WTC11 (cell line): ENCODE data around the gene PCBP1. TPM values are rescaled to one million over a fixed set of nuclear protein-coding genes. Genes with fewer than 3 reads are reported as not detected.

Experiments
- ATAC-seq: fragments of 200-7000 bp; cut with Tn5 transposase; 2 replicates; pipeline ENCODE4 v1.10.0; 2021; ENCODE audit warnings: mild to moderate bottlenecking, moderate library complexity
- CTCF ChIA-PET: fragments of 300-600 bp; sonication (Branson Sonifier 250); formaldehyde crosslinking; loops from one replicate; lab custom pipeline; 2021; ENCODE audit warnings: antibody characterized with exemption; lab: Charles Lee
- POLR2A ChIA-PET: fragments of 350-600 bp; sonication (Branson Sonifier 250); formaldehyde crosslinking; loops from one replicate; lab custom pipeline; 2021; ENCODE audit warnings: antibody characterized with exemption; lab: Charles Lee
- DNase-seq: peaks from one replicate; pipeline ENCODE4 v3.0.0; 2021; ENCODE audit warnings: low spot score
- H3K27ac Mint-ChIP-seq: 2 replicates; pipeline ENCODE4 v1.8.0; 2021; ENCODE audit warnings: mixed read lengths
- H3K27me3 Mint-ChIP-seq: 2 replicates; pipeline ENCODE4 v1.8.0; 2021; ENCODE audit warnings: low read depth, mild to moderate bottlenecking, moderate library complexity, mixed read lengths
- H3K36me3 Mint-ChIP-seq: 2 replicates; pipeline ENCODE4 v1.8.0; 2021; ENCODE audit warnings: mixed read lengths
- H3K4me1 Mint-ChIP-seq: 2 replicates; pipeline ENCODE4 v1.8.0; 2022; ENCODE audit warnings: mixed read lengths
- H3K4me3 Mint-ChIP-seq: 2 replicates; pipeline ENCODE4 v1.8.0; 2021; ENCODE audit warnings: mild to moderate bottlenecking, moderate library complexity, mixed read lengths
- H3K9me3 Mint-ChIP-seq: 2 replicates; pipeline ENCODE4 v1.8.0; 2021; ENCODE audit warnings: mixed read lengths
- CREM ChIP-seq: sonication (generic); formaldehyde crosslinking; IDR thresholded peaks from 2 replicates; pipeline ENCODE4 v1.8.1; 2022; ENCODE audit warnings: mild to moderate bottlenecking, missing genetic modification reagents, moderate library complexity
- EMX1 ChIP-seq: fragments of 250-450 bp; sonication (Bioruptor Pico); IDR thresholded peaks from 2 replicates; pipeline ENCODE4 v1.8.0; 2021; ENCODE audit warnings: mild to moderate bottlenecking
- MYBL2 ChIP-seq: sonication (generic); formaldehyde crosslinking; IDR thresholded peaks from 2 replicates; pipeline ENCODE4 v1.8.1; 2023; ENCODE audit warnings: mild to moderate bottlenecking, moderate library complexity, missing genetic modification reagents
- NFATC4 ChIP-seq: fragments of 250-450 bp; sonication (Bioruptor Pico); IDR thresholded peaks from 2 replicates; pipeline ENCODE4 v1.9.0; 2021; ENCODE audit warnings: mild to moderate bottlenecking
- NR3C1 ChIP-seq: sonication (generic); formaldehyde crosslinking; conservative IDR thresholded peaks from 2 replicates; pipeline ENCODE4 v1.8.1; 2023; ENCODE audit warnings: low read depth, mild to moderate bottlenecking, missing genetic modification reagents
- RELA ChIP-seq: sonication (generic); formaldehyde crosslinking; IDR thresholded peaks from 2 replicates; pipeline ENCODE4 v1.8.1; 2022; ENCODE audit warnings: missing genetic modification reagents, mild to moderate bottlenecking, borderline replicate concordance
- SP1 ChIP-seq: sonication (generic); formaldehyde crosslinking; conservative IDR thresholded peaks from 2 replicates; pipeline ENCODE4 v1.8.1; 2022; ENCODE audit warnings: missing genetic modification reagents
- TCF7 ChIP-seq: sonication (generic); formaldehyde crosslinking; IDR thresholded peaks from 2 replicates; pipeline ENCODE4 v1.8.0; 2022; ENCODE audit warnings: mild to moderate bottlenecking, low read depth, missing genetic modification reagents, moderate library complexity
- TP53 ChIP-seq: sonication (generic); formaldehyde crosslinking; IDR thresholded peaks from 2 replicates; pipeline ENCODE4 v1.8.1; 2023; ENCODE audit warnings: mild to moderate bottlenecking, missing genetic modification reagents
- ZNF219 ChIP-seq: sonication (generic); formaldehyde crosslinking; IDR thresholded peaks from 2 replicates; pipeline ENCODE4 v1.8.0; 2023; ENCODE audit warnings: missing genetic modification reagents, mild to moderate bottlenecking, borderline replicate concordance
- ZNF396 ChIP-seq: fragments of 250-450 bp; sonication (Bioruptor Pico); IDR thresholded peaks from 2 replicates; pipeline ENCODE4 v1.8.0; 2021; ENCODE audit warnings: mild to moderate bottlenecking, moderate library complexity, borderline replicate concordance
- ZNF671 ChIP-seq: fragments of 250-450 bp; sonication (Bioruptor Pico); IDR thresholded peaks from 2 replicates; pipeline ENCODE4 v1.8.0; 2021; ENCODE audit warnings: mild to moderate bottlenecking
- total RNA-seq: library from RNA; stranded (reverse); gene quantifications from 3 replicates; pipeline ENCODE4 v1.2.3, GENCODE V29; 2021
- TF ChIP-seq, protein P1 (sequence below): fragments of 250-450 bp; sonication (Bioruptor Pico); conservative IDR thresholded peaks from 2 replicates; pipeline ENCODE4 v1.9.0; 2021; ENCODE audit warnings: mild to moderate bottlenecking
- TF ChIP-seq, protein P2 (sequence below): sonication (generic); formaldehyde crosslinking; IDR thresholded peaks from 2 replicates; pipeline ENCODE4 v1.8.1; 2023; ENCODE audit warnings: mild to moderate bottlenecking, missing genetic modification reagents
- TF ChIP-seq, protein P3 (sequence below): fragments of 250-450 bp; sonication (Bioruptor Pico); IDR thresholded peaks from 2 replicates; pipeline ENCODE4 v1.9.0; 2021; ENCODE audit warnings: mild to moderate bottlenecking, borderline replicate concordance
- TF ChIP-seq, protein P4 (sequence below): sonication (generic); formaldehyde crosslinking; IDR thresholded peaks from 2 replicates; pipeline ENCODE4 v1.8.0; 2023; ENCODE audit warnings: mild to moderate bottlenecking, missing genetic modification reagents
- TF ChIP-seq, protein P5 (sequence below): sonication (generic); formaldehyde crosslinking; IDR thresholded peaks from 2 replicates; pipeline ENCODE4 v1.8.1; 2023; ENCODE audit warnings: mild to moderate bottlenecking, missing genetic modification reagents, moderate library complexity
- TF ChIP-seq, protein P6 (sequence below): sonication (generic); formaldehyde crosslinking; IDR thresholded peaks from 2 replicates; pipeline ENCODE4 v1.8.1; 2022; ENCODE audit warnings: low read depth, mild to moderate bottlenecking, moderate library complexity, missing genetic modification reagents, borderline replicate concordance
- TF ChIP-seq, protein P7 (sequence below): fragments of 250-450 bp; sonication (Bioruptor Pico); IDR thresholded peaks from 2 replicates; pipeline ENCODE4 v1.8.0; 2021; ENCODE audit warnings: mild to moderate bottlenecking

PCBP1 gene
- total RNA-seq, 1 experiment from 2014 or later: 489 TPM

DNA sequence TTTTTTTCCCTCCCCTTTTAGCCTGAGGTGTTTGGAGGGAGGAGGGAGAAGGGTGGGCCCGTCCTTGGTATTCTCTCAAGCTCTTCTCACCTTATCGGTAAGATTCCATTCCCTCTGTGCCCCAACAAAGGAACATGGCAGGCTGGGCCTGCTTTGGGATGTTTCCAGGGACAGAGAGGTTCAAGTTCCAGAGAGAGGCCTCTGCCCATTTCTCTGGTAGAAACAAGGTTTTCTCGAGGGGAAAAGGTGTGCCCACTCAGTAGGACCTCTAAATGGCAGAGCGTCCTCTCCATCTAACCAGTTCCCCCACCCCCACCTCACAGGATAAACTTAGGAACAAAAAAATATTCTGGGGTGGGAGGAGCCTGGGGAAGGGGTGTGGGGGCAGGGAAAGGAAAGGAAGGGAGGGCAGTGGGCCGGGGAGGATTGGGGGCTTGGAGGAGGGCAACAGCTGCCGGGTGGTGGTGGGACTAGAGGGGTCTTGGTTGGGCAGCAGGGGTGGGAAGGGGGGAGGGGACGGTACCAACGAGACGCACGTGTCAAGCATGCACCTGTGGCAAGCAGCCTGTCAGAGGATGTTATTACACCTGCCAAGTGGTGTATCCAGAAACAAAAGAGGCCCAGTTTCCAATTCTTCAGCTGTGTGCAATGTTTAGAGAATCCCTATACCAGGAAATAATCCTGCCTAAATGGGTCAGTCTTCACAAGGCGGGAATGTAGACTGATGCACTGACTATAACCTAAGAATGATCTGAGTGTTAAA, 2.1 kb downstream of the PCBP1 start (continued):
- peak; percentile 11; the same call in 1 of the 2 replicates for TF ChIP-seq SP1
- TF ChIP-seq, protein P1, sequence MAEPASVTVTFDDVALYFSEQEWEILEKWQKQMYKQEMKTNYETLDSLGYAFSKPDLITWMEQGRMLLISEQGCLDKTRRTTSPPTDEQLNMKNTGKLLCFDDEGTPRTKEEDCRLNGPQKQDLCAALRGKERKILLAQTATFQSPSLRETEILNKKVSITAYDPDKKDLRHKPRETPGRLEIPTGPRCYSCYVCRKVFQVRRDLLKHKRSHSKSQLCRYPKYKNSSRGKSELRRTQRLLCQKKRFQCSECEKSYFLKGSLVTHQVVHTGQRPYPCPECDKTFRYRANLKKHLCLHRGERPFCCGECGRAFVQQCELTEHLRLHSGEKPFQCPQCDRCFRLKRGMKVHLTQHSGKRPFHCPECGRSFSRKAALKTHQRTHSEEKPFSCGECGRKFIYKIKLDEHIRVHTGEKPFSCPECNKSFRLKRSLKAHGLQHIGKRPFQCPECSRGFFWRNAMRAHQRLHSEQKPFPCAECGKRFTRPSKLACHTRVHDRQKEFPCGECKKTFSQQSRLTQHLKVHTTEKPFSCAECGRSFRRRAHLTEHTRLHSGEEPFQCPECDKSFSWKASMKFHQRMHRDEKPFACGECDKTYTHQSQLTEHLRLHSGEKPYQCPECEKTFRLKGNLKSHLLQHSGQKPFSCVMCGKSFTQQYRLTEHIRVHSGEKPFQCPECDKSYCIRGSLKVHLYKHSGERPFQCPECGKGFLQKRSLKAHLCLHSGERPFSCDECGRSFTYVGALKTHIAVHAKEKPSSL (CRISPR knock-in tag): peak; percentile 91
- TF ChIP-seq TCF7 (CRISPR knock-in tag): no peak
- 0 out of 2 replicates have a peak, but pooled peaks have one; percentile 25 for TF ChIP-seq TP53
- TF ChIP-seq ZNF671: peak; percentile 41; the same call in 1 of the 2 replicates
- TF ChIP-seq EMX1 (CRISPR knock-in tag): peak; percentile 91
- TF ChIP-seq, protein P2, sequence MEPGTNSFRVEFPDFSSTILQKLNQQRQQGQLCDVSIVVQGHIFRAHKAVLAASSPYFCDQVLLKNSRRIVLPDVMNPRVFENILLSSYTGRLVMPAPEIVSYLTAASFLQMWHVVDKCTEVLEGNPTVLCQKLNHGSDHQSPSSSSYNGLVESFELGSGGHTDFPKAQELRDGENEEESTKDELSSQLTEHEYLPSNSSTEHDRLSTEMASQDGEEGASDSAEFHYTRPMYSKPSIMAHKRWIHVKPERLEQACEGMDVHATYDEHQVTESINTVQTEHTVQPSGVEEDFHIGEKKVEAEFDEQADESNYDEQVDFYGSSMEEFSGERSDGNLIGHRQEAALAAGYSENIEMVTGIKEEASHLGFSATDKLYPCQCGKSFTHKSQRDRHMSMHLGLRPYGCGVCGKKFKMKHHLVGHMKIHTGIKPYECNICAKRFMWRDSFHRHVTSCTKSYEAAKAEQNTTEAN (CRISPR knock-in tag): no peak
- TF ChIP-seq RELA: no peak
- peak; percentile 78 for TF ChIP-seq NFATC4 (CRISPR knock-in tag)
- TF ChIP-seq ZNF396 (CRISPR knock-in tag): no peak
- no peak for TF ChIP-seq NR3C1 (CRISPR knock-in tag)
- TF ChIP-seq, protein P3, sequence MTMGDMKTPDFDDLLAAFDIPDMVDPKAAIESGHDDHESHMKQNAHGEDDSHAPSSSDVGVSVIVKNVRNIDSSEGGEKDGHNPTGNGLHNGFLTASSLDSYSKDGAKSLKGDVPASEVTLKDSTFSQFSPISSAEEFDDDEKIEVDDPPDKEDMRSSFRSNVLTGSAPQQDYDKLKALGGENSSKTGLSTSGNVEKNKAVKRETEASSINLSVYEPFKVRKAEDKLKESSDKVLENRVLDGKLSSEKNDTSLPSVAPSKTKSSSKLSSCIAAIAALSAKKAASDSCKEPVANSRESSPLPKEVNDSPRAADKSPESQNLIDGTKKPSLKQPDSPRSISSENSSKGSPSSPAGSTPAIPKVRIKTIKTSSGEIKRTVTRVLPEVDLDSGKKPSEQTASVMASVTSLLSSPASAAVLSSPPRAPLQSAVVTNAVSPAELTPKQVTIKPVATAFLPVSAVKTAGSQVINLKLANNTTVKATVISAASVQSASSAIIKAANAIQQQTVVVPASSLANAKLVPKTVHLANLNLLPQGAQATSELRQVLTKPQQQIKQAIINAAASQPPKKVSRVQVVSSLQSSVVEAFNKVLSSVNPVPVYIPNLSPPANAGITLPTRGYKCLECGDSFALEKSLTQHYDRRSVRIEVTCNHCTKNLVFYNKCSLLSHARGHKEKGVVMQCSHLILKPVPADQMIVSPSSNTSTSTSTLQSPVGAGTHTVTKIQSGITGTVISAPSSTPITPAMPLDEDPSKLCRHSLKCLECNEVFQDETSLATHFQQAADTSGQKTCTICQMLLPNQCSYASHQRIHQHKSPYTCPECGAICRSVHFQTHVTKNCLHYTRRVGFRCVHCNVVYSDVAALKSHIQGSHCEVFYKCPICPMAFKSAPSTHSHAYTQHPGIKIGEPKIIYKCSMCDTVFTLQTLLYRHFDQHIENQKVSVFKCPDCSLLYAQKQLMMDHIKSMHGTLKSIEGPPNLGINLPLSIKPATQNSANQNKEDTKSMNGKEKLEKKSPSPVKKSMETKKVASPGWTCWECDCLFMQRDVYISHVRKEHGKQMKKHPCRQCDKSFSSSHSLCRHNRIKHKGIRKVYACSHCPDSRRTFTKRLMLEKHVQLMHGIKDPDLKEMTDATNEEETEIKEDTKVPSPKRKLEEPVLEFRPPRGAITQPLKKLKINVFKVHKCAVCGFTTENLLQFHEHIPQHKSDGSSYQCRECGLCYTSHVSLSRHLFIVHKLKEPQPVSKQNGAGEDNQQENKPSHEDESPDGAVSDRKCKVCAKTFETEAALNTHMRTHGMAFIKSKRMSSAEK (CRISPR knock-in tag): 0 out of 2 replicates have a peak, but pooled peaks have one; percentile 71
- TF ChIP-seq, protein P4, sequence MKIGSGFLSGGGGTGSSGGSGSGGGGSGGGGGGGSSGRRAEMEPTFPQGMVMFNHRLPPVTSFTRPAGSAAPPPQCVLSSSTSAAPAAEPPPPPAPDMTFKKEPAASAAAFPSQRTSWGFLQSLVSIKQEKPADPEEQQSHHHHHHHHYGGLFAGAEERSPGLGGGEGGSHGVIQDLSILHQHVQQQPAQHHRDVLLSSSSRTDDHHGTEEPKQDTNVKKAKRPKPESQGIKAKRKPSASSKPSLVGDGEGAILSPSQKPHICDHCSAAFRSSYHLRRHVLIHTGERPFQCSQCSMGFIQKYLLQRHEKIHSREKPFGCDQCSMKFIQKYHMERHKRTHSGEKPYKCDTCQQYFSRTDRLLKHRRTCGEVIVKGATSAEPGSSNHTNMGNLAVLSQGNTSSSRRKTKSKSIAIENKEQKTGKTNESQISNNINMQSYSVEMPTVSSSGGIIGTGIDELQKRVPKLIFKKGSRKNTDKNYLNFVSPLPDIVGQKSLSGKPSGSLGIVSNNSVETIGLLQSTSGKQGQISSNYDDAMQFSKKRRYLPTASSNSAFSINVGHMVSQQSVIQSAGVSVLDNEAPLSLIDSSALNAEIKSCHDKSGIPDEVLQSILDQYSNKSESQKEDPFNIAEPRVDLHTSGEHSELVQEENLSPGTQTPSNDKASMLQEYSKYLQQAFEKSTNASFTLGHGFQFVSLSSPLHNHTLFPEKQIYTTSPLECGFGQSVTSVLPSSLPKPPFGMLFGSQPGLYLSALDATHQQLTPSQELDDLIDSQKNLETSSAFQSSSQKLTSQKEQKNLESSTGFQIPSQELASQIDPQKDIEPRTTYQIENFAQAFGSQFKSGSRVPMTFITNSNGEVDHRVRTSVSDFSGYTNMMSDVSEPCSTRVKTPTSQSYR: no peak

DNA sequence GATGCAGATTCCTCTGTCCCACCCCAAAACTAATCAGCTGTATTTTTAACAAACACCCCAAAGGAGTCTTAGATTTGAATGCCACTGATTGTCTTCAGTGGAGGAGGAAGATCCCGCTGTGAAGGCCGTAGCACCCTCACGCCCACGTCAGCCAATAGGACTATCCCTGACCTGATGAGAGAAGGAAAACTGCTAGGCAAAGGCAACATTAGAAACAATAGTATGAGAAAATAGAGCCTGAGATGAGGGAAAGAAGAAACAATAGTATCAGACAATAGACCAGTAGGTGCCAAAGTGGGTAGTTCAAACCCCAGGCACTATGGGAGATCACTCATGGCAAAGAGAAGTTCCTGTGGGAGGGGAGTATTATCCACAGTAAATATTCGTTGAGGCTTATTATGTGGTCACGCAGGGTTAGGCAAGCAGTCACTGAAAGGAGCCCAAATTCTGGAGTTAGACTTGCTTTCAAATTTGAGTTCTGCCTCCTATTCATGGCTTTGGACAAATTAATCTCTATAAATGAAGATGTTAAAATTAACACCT, 2.8 kb downstream of the PCBP1 start:
- CTCF ChIA-PET: interaction anchor here (1.3 kb wide), 1 partner anchor 26 kb away, joined by 3 read pairs; no protein-coding TSS in a partner anchor
- Mint-ChIP-seq H3K27ac (peak overlapping the region; percentile 92), H3K27me3 (no peaks in the 10 kb centered on the region; the same call in 1 of the 2 replicates), H3K36me3 (peaks cover 18% of the 10 kb centered on the region), H3K4me1 (peaks cover 24% of the 10 kb centered on the region), H3K9me3 (no peaks in the 10 kb centered on the region), H3K4me3 (peak overlapping the region; percentile 97)
- DNase-seq (no peak), ATAC-seq (0 out of 2 replicates have a peak, but pooled peaks have one; percentile 0)
- POLR2A ChIA-PET: interaction anchor here (1.2 to 3.9 kb wide), 3 partner anchors 34 to 175 kb away, joined by 4 to 47 read pairs (median 30); partner anchors contain the start of gene MXD1
- TF ChIP-seq, protein P5, sequence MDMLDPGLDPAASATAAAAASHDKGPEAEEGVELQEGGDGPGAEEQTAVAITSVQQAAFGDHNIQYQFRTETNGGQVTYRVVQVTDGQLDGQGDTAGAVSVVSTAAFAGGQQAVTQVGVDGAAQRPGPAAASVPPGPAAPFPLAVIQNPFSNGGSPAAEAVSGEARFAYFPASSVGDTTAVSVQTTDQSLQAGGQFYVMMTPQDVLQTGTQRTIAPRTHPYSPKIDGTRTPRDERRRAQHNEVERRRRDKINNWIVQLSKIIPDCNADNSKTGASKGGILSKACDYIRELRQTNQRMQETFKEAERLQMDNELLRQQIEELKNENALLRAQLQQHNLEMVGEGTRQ (CRISPR knock-in tag): no peak
- no peak for TF ChIP-seq RELA
- TF ChIP-seq ZNF396 (CRISPR knock-in tag): no peak
- TF ChIP-seq CREM: peak; percentile 64; the same call in 1 of the 2 replicates
- TF ChIP-seq, protein P6, sequence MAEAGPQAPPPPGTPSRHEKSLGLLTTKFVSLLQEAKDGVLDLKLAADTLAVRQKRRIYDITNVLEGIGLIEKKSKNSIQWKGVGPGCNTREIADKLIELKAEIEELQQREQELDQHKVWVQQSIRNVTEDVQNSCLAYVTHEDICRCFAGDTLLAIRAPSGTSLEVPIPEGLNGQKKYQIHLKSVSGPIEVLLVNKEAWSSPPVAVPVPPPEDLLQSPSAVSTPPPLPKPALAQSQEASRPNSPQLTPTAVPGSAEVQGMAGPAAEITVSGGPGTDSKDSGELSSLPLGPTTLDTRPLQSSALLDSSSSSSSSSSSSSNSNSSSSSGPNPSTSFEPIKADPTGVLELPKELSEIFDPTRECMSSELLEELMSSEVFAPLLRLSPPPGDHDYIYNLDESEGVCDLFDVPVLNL (CRISPR knock-in tag): no peak
- TF ChIP-seq TP53: no peak
- TF ChIP-seq, protein P7, sequence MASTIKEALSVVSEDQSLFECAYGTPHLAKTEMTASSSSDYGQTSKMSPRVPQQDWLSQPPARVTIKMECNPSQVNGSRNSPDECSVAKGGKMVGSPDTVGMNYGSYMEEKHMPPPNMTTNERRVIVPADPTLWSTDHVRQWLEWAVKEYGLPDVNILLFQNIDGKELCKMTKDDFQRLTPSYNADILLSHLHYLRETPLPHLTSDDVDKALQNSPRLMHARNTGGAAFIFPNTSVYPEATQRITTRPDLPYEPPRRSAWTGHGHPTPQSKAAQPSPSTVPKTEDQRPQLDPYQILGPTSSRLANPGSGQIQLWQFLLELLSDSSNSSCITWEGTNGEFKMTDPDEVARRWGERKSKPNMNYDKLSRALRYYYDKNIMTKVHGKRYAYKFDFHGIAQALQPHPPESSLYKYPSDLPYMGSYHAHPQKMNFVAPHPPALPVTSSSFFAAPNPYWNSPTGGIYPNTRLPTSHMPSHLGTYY: 0 out of 2 replicates have a peak, but pooled peaks have one; percentile 10
- TF ChIP-seq ZNF219 (CRISPR knock-in tag): no peak
- no peak for TF ChIP-seq MYBL2 (CRISPR knock-in tag)
